MCF 10A (cell line): ENCODE measurements around the gene HNRNPA1. TPM values are rescaled to one million over a fixed set of nuclear protein-coding genes. Genes with fewer than 3 reads are reported as not detected.
"Not testable (repeated sequence)": the region's sequence is repeated elsewhere in the genome, so short reads cannot be mapped to it uniquely, and the experiment has no call there.

Source experiments
- BruUV-seq: library from RNA; stranded (reverse); fragments of 400-500 nt; replicated peaks from 2 replicates; lab custom pipeline; 2021; lab: Mats Ljungman, UMichigan
- CTCF ChIA-PET: fragments of 300-600 bp; sonication (Branson Sonifier 250); formaldehyde crosslinking; extraction: SDS; loops from one replicate; lab custom pipeline; 2021; ENCODE audit warnings: antibody characterized with exemption, inconsistent platforms; lab: Yijun Ruan, JAX
- POLR2A ChIA-PET: fragments of 300-600, 350-650 bp; sonication (Branson Sonifier 250); formaldehyde crosslinking; extraction: SDS; loops from one replicate; lab custom pipeline; 2020; ENCODE audit warnings: antibody characterized with exemption, inconsistent platforms; lab: Yijun Ruan, JAX
- DNase-seq: peaks from one replicate; pipeline ENCODE4 v3.0.0-alpha.2; 2018; ENCODE audit not compliant: unreplicated experiment
- H3K27ac Mint-ChIP-seq: one replicate; pipeline ENCODE4 v1.8.0; 2022; ENCODE audit warnings: mild to moderate bottlenecking, low read depth, mixed read lengths; ENCODE audit not compliant: unreplicated experiment
- H3K27me3 Mint-ChIP-seq: one replicate; pipeline ENCODE4 v1.8.0; 2022; ENCODE audit warnings: mixed read lengths; ENCODE audit not compliant: insufficient read depth, unreplicated experiment
- H3K36me3 Mint-ChIP-seq: one replicate; pipeline ENCODE4 v1.8.0; 2022; ENCODE audit warnings: mild to moderate bottlenecking, moderate library complexity, mixed read lengths; ENCODE audit not compliant: insufficient read depth, unreplicated experiment
- H3K4me1 Mint-ChIP-seq: one replicate; pipeline ENCODE4 v1.8.0; 2022; ENCODE audit warnings: mixed read lengths; ENCODE audit not compliant: insufficient read depth, unreplicated experiment
- H3K4me3 Mint-ChIP-seq: one replicate; pipeline ENCODE4 v1.8.0; 2022; ENCODE audit warnings: mild to moderate bottlenecking, moderate library complexity, mixed read lengths; ENCODE audit not compliant: unreplicated experiment
- H3K9me3 Mint-ChIP-seq: one replicate; pipeline ENCODE4 v1.8.0; 2022; ENCODE audit warnings: mixed read lengths; ENCODE audit not compliant: unreplicated experiment
- CTCF ChIP-seq: fragments of 200-600 bp; IDR thresholded peaks from one replicate; pipeline ENCODE4 v1.8.0; 2022; ENCODE audit warnings: antibody characterized with exemption, mild to moderate bottlenecking; ENCODE audit not compliant: unreplicated experiment
- intact Hi-C: fragments of 100-400 bp; cut with micrococcal nuclease; formaldehyde crosslinking; loops from 2 replicates; pipeline ENCODE4 v1.14.1; 2022
- total RNA-seq: library from RNA; stranded (reverse); gene quantifications from 2 replicates; pipeline ENCODE4 v1.2.3, GENCODE V29; 2022

Gene HNRNPA1
- total RNA-seq, 1 experiment from 2014 or later = 1,435 TPM

GRCh38 chr12:54306925-54307741, 26.6 kb downstream of the HNRNPA1 start:
- Mint-ChIP-seq H3K4me3 (no peak overlapping the region), H3K36me3 (no peaks in the 10 kb centered on the region), H3K4me1 (peaks cover 34% of the 10 kb centered on the region), H3K27me3 (no peaks in the 10 kb centered on the region), H3K9me3 (no peaks in the 10 kb centered on the region), H3K27ac (no peak overlapping the region)
- CTCF ChIA-PET = interaction anchor here (0.5 to 5.8 kb wide), 11 partner anchors 12 to 1882 kb away, joined by 3 to 37 read pairs (median 3); partner anchors contain the start of genes COPZ1 and SMARCC2
- DNase-seq = peak; percentile 99
- TF ChIP-seq CTCF = no peak
- no TSS peak for BruUV-seq
- POLR2A ChIA-PET = interaction anchor here (0.7 to 3.8 kb wide), 9 partner anchors 17 to 52 kb away, joined by 3 to 26 read pairs (median 5); partner anchors contain the start of genes CBX5, COPZ1 and HNRNPA1
- intact Hi-C loops = no loop called here

GRCh38 chr12:54311051-54311450, 30.5 kb downstream of the HNRNPA1 start:
- no peak overlapping the region for H3K4me3 Mint-ChIP-seq
- POLR2A ChIA-PET = interaction anchor here (1.1 to 1.5 kb wide), 2 partner anchors 11 to 23 kb away, joined by 3 to 5 read pairs; partner anchors contain the start of gene NFE2
- CTCF ChIA-PET = interaction anchor here (0.6 to 5.8 kb wide), 4 partner anchors 13 to 106 kb away, joined by 3 to 29 read pairs (median 4); partner anchors contain the start of gene COPZ1
- BruUV-seq = no TSS peak
- no peak for DNase-seq
- H3K4me1 Mint-ChIP-seq = peaks cover 11% of the 10 kb centered on the region
- no peaks in the 10 kb centered on the region for H3K9me3 Mint-ChIP-seq
- TF ChIP-seq CTCF = no peak
- intact Hi-C loops = no loop called here
- H3K36me3 Mint-ChIP-seq = no peaks in the 10 kb centered on the region
- no peak overlapping the region for H3K27ac Mint-ChIP-seq
- no peaks in the 10 kb centered on the region for H3K27me3 Mint-ChIP-seq

- DNase-seq, H3K4me1 Mint-ChIP-seq, CTCF ChIA-PET, H3K27ac Mint-ChIP-seq, H3K36me3 Mint-ChIP-seq, H3K9me3 Mint-ChIP-seq, intact Hi-C loops, BruUV-seq, H3K4me3 Mint-ChIP-seq, H3K27me3 Mint-ChIP-seq: not testable (repeated sequence)
- POLR2A ChIA-PET = interaction anchor here (0.6 to 1.1 kb wide), 2 partner anchors 52 to 127 kb away, joined by 3 read pairs; no protein-coding TSS in a partner anchor
Measured at GRCh38 chr12:54312309-54312708, 31.8 kb downstream of the HNRNPA1 start.

GRCh38 chr12:54321363-54321762, 40.8 kb downstream of the HNRNPA1 start:
- Mint-ChIP-seq H3K27ac (no peak overlapping the region), H3K9me3 (no peaks in the 10 kb centered on the region), H3K27me3 (no peaks in the 10 kb centered on the region), H3K4me3 (no peak overlapping the region), H3K4me1 (no peaks in the 10 kb centered on the region), H3K36me3 (no peaks in the 10 kb centered on the region)
- TF ChIP-seq CTCF = no peak
- no TSS peak for BruUV-seq
- intact Hi-C loops = no loop called here
- ChIA-PET CTCF (interaction anchor here (0.6 to 1.5 kb wide), 13 partner anchors 13 to 546 kb away, joined by 3 to 5 read pairs (median 4); no protein-coding TSS in a partner anchor), POLR2A (interaction anchor here (1.1 to 2.1 kb wide), 2 partner anchors 22 to 35 kb away, joined by 4 to 8 read pairs; no protein-coding TSS in a partner anchor)
- DNase-seq = no peak
